Activated naive CD4-positive, alpha-beta T cell treated with anti-CD3 and anti-CD28 coated beads, Interleukin-2, amount 50 U/mL, for 16 hours (primary cell): ENCODE data around the gene ARHGEF37.
"Not testable (repeated sequence)": the region's sequence is repeated elsewhere in the genome, so short reads cannot be mapped to it uniquely, and the experiment has no call there.

Experiments
- DNase-seq: peaks from one replicate; pipeline ENCODE4 v3.0.0-alpha.2; 2020

The ARHGEF37 gene

GRCh38 chr5:149572170-149572569 is 9.1 kb upstream of the ARHGEF37 start:
- DNase-seq: no peak

- no peak for DNase-seq
Observed at GRCh38 chr5:149572576-149573231, 8.6 kb upstream of the ARHGEF37 start.

- DNase-seq: no peak
Observed at GRCh38 chr5:149575131-149575530, 6.2 kb upstream of the ARHGEF37 start.

- no peak for DNase-seq
Observed at GRCh38 chr5:149576021-149576420, 5.3 kb upstream of the ARHGEF37 start.

GRCh38 chr5:149578896-149579295 is 2.4 kb upstream of the ARHGEF37 start:
- no peak for DNase-seq

- DNase-seq: no peak
Observed at GRCh38 chr5:149580808-149581191, 498 bp upstream of the ARHGEF37 start.

GRCh38 chr5:149581931-149582768 is 852 bp downstream of the ARHGEF37 start:
- DNase-seq: no peak

GRCh38 chr5:149583394-149583793 is 2.1 kb downstream of the ARHGEF37 start:
- DNase-seq: no peak

- no peak for DNase-seq
Observed at GRCh38 chr5:149584121-149584520, 2.8 kb downstream of the ARHGEF37 start.

- DNase-seq: no peak
Observed at GRCh38 chr5:149585910-149586309, 4.6 kb downstream of the ARHGEF37 start.

- DNase-seq: no peak
Observed at GRCh38 chr5:149586708-149587318, 5.5 kb downstream of the ARHGEF37 start.

GRCh38 chr5:149588936-149589335 is 7.6 kb downstream of the ARHGEF37 start:
- no peak for DNase-seq

- no peak for DNase-seq
Observed at GRCh38 chr5:149593370-149593769, 12.1 kb downstream of the ARHGEF37 start.

GRCh38 chr5:149594206-149594895 is 13.1 kb downstream of the ARHGEF37 start:
- no peak for DNase-seq

- not testable (repeated sequence) for DNase-seq
Observed at GRCh38 chr5:149595105-149595504, 13.8 kb downstream of the ARHGEF37 start.

GRCh38 chr5:149596712-149597111 is 15.4 kb downstream of the ARHGEF37 start:
- no peak for DNase-seq

GRCh38 chr5:149597618-149598017 is 16.3 kb downstream of the ARHGEF37 start:
- DNase-seq: no peak

GRCh38 chr5:149598234-149598633 is 16.9 kb downstream of the ARHGEF37 start:
- not testable (repeated sequence) for DNase-seq

GRCh38 chr5:149598966-149599365 is 17.7 kb downstream of the ARHGEF37 start:
- DNase-seq: no peak

- DNase-seq: no peak
Observed at GRCh38 chr5:149599375-149599774, 18.1 kb downstream of the ARHGEF37 start.

- no peak for DNase-seq
Observed at GRCh38 chr5:149600932-149601331, 19.6 kb downstream of the ARHGEF37 start.

GRCh38 chr5:149603210-149603609 is 21.9 kb downstream of the ARHGEF37 start:
- DNase-seq: no peak

- DNase-seq: no peak
Observed at GRCh38 chr5:149603920-149604319, 22.6 kb downstream of the ARHGEF37 start.
